GM19238 (cell line): ENCODE measurements around the gene CAMTA1.

Experiments used
- DNase-seq: peaks from one replicate; pipeline ENCODE4 v3.0.0; 2011; ENCODE audit warnings: low spot score; ENCODE audit not compliant: insufficient read length

CAMTA1 gene

GRCh38 chr1:6955357-6956094, 170.3 kb downstream of the CAMTA1 start:
- DNase-seq = no peak

- no peak for DNase-seq
Measured at GRCh38 chr1:6956488-6957159, 171.4 kb downstream of the CAMTA1 start.

- DNase-seq = no peak
Measured at GRCh38 chr1:6957341-6957740, 172.1 kb downstream of the CAMTA1 start.

- no peak for DNase-seq
Measured at GRCh38 chr1:6958407-6959030, 173.3 kb downstream of the CAMTA1 start.

- DNase-seq = no peak
Measured at GRCh38 chr1:6959491-6959890, 174.2 kb downstream of the CAMTA1 start.

- DNase-seq = no peak
Measured at GRCh38 chr1:6960291-6960811, 175.1 kb downstream of the CAMTA1 start.

GRCh38 chr1:6960860-6961259, 175.6 kb downstream of the CAMTA1 start:
- DNase-seq = no peak

GRCh38 chr1:6961289-6961688, 176.0 kb downstream of the CAMTA1 start:
- DNase-seq = no peak

GRCh38 chr1:6961905-6962477, 176.7 kb downstream of the CAMTA1 start:
- DNase-seq = no peak

- no peak for DNase-seq
Measured at GRCh38 chr1:6962478-6962995, 177.3 kb downstream of the CAMTA1 start.

GRCh38 chr1:6962996-6963911, 178.0 kb downstream of the CAMTA1 start:
- no peak for DNase-seq

GRCh38 chr1:6963912-6964307, 178.7 kb downstream of the CAMTA1 start:
- no peak for DNase-seq

- no peak for DNase-seq
Measured at GRCh38 chr1:6965083-6965934, 180.1 kb downstream of the CAMTA1 start.

- no peak for DNase-seq
Measured at GRCh38 chr1:6965935-6966241, 180.6 kb downstream of the CAMTA1 start.

GRCh38 chr1:6966326-6966725, 181.1 kb downstream of the CAMTA1 start:
- DNase-seq = no peak

- no peak for DNase-seq
Measured at GRCh38 chr1:6967431-6968111, 182.3 kb downstream of the CAMTA1 start.

- DNase-seq = no peak
Measured at GRCh38 chr1:6969106-6969505, 183.9 kb downstream of the CAMTA1 start.

- no peak for DNase-seq
Measured at GRCh38 chr1:6969762-6970161, 184.5 kb downstream of the CAMTA1 start.

GRCh38 chr1:6970221-6970620, 185.0 kb downstream of the CAMTA1 start:
- DNase-seq = no peak
